Panc1 (cell line): ENCODE measurements around the gene RRP9. TPM values are rescaled to one million over a fixed set of nuclear protein-coding genes. Genes with fewer than 3 reads are reported as not detected.

ENCODE experiments used
- ATAC-seq: fragments of 200-7000 bp; cut with Tn5 transposase; 2 replicates; pipeline ENCODE4 v1.9.1; 2020; ENCODE audit warnings: mild to moderate bottlenecking, moderate library complexity
- BruUV-seq: library from RNA; stranded (reverse); fragments of 400-500 nt; replicated peaks from 2 replicates; lab custom pipeline; 2021; lab: Mats Ljungman, UMichigan
- CTCF ChIA-PET: fragments of 300-600 bp; sonication (Branson Sonifier 250); formaldehyde crosslinking; loops from one replicate; lab custom pipeline; 2022; ENCODE audit warnings: antibody characterized with exemption; lab: Charles Lee
- POLR2A ChIA-PET: fragments of 300-600 bp; sonication (Branson Sonifier 250); formaldehyde crosslinking; loops from one replicate; lab custom pipeline; 2022; ENCODE audit warnings: antibody characterized with exemption; lab: Charles Lee
- DNase-seq: peaks from one replicate; pipeline ENCODE4 v3.0.0-alpha.2; 2010; ENCODE audit warnings: low read depth, low spot score
- H3K27ac ChIP-seq: 2 replicates; pipeline ENCODE4 v1.5.1; 2011; ENCODE audit warnings: mild to moderate bottlenecking, low read length, inconsistent platforms
- H3K27me3 ChIP-seq: fragments of 200-500 bp; sonication (Bioruptor generic); 2 replicates; pipeline ENCODE4 v1.6.0; 2014; ENCODE audit warnings: low read length, inconsistent platforms; ENCODE audit not compliant: control insufficient read depth, insufficient read depth
- H3K36me3 ChIP-seq: fragments of 200-500 bp; sonication (Bioruptor generic); 2 replicates; pipeline ENCODE4 v1.5.1; 2014; ENCODE audit warnings: inconsistent platforms, mild to moderate bottlenecking, low read length, moderate library complexity; ENCODE audit not compliant: control insufficient read depth, insufficient read depth
- H3K4me1 ChIP-seq: 2 replicates; pipeline ENCODE4 v1.5.1; 2011; ENCODE audit warnings: inconsistent platforms, mild to moderate bottlenecking, low read length, moderate library complexity; ENCODE audit not compliant: control insufficient read depth, insufficient read depth
- H3K4me3 ChIP-seq, 2 experiments: 2 replicates each; pipeline ENCODE4 v1.5.1; 2011 to 2012; ENCODE audit warnings: low read depth in 2 of 2, low read length in 2 of 2, mild to moderate bottlenecking in 2 of 2, inconsistent platforms in 1 of 2, moderate library complexity in 1 of 2
- H3K9me3 ChIP-seq: fragments of 200-500 bp; sonication (Bioruptor generic); 2 replicates; pipeline ENCODE4 v1.5.1; 2014; ENCODE audit warnings: low read depth, mild to moderate bottlenecking, inconsistent platforms, low read length, moderate library complexity; ENCODE audit not compliant: control insufficient read depth, insufficient read depth
- POLR2AphosphoS5 ChIP-seq: IDR thresholded peaks from 2 replicates; pipeline ENCODE4 v1.6.1; 2012; ENCODE audit warnings: mild to moderate bottlenecking, low read depth, low read length, moderate library complexity
- SIN3A ChIP-seq: IDR thresholded peaks from 2 replicates; pipeline ENCODE4 v1.6.1; 2012; ENCODE audit warnings: low read depth, mild to moderate bottlenecking, low read length, moderate library complexity, borderline replicate concordance; ENCODE audit not compliant: insufficient read depth
- TCF7L2 ChIP-seq: IDR thresholded peaks from 2 replicates; pipeline ENCODE4 v1.6.1; 2011; ENCODE audit warnings: mild to moderate bottlenecking, low read depth, low read length, inconsistent platforms
- in situ Hi-C: cut with HindIII; loops from 2 replicates; pipeline ENCODE4 v1.10.0; 2016; ENCODE audit warnings: low sequenced_read_pairs, low pct_unique_long_range_greater_than_20kb
- intact Hi-C: fragments of 100-400 bp; cut with micrococcal nuclease; formaldehyde crosslinking; loops from one replicate; pipeline ENCODE4 v1.10.0; 2022; ENCODE audit not compliant: unreplicated experiment
- total RNA-seq: library from RNA; stranded (reverse); gene quantifications from one replicate; pipeline ENCODE4 v1.2.1, GENCODE V29; 2021; ENCODE audit not compliant: unreplicated experiment
- TF ChIP-seq, protein P1 (sequence below): fragments of 450-650 bp; IDR thresholded peaks from 2 replicates; pipeline ENCODE4 v1.5.1; 2017; ENCODE audit warnings: mild to moderate bottlenecking
- TF ChIP-seq, protein P2 (sequence below), 2 experiments: IDR thresholded peaks; 2 replicates each; pipeline ENCODE4 v1.6.1; 2011 to 2012; ENCODE audit warnings: low read depth in 2 of 2, control low read depth in 1 of 2, low read length in 1 of 2, mild to moderate bottlenecking in 1 of 2, moderate library complexity in 1 of 2; ENCODE audit not compliant: insufficient read depth in 1 of 2

Gene RRP9
- total RNA-seq, 1 experiment from 2014 or later = 54.5 TPM

DNA sequence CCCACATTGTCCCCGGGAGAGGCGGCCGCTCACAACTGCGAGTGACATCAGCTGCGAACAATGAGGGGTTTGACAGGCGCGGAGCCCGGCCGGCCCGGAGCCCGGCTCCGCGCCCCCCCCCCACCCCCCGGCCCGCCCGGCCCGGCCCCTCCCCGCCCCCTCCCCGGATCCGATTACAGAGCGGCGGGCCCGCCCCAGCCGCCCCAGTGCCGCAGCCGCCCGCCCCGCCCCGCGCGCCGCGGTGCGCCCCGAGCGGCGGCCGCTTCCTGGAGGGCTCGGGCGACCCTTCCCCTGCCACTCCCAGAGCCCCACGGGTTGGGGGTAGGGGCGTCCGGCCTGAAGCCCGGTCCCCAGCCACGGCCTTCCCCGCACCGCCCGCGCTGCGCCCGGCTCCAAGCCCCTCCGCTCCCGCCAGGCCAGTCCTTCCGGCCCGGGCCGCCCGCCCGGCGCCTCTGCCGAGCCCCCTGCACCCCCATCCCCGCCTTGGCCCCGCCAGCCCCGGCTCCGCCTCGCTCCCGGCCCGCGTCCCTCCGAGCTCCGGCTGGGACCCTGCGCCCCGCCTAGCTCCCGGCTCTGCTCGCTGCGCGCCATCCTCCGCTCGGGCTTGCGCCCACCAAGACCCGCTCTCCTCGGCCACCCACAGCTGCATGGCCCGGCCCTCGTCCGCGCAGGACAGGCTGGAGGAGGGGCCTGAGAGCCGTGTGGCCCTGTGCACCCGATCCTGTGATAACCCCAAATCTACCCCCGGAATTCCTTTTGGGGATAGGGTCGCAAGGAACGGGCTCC, 25.9 kb upstream of the RRP9 start, which contains the start of gene PCBP4:
Gene PCBP4, minus strand, starts transcription at position 71 of the 786 bp plus-strand sequence. CDS start 6,214 bp downstream, outside the sequence.
- H3K36me3 ChIP-seq = no peaks in the 10 kb centered on the region
- ChIA-PET CTCF (interaction anchor here (0.6 kb wide), 2 partner anchors 17 to 37 kb away, joined by 3 to 8 read pairs; no protein-coding TSS in a partner anchor), POLR2A (interaction anchor here (1.2 kb wide), 1 partner anchor 245 kb away, joined by 3 read pairs; no protein-coding TSS in a partner anchor)
- BruUV-seq = no TSS peak
- H3K4me3 ChIP-seq = peak within 1 kb of the TSS; percentile 58 to 71
- peaks cover 12% of the 10 kb centered on the region for H3K4me1 ChIP-seq
- ATAC-seq = peak; percentile 77
- in situ Hi-C loops (no loop called here), intact Hi-C loops (no loop called here)
- H3K27me3 ChIP-seq = no peaks in the 10 kb centered on the region
- H3K27ac ChIP-seq = peak within 1 kb of the TSS; percentile 85
- no peak for DNase-seq
- TF ChIP-seq SIN3A (0 out of 2 replicates have a peak, but pooled peaks have one; percentile 6), POLR2AphosphoS5 (peak; percentile 20; the same call in 1 of the 2 replicates)
- TF ChIP-seq, protein P1, sequence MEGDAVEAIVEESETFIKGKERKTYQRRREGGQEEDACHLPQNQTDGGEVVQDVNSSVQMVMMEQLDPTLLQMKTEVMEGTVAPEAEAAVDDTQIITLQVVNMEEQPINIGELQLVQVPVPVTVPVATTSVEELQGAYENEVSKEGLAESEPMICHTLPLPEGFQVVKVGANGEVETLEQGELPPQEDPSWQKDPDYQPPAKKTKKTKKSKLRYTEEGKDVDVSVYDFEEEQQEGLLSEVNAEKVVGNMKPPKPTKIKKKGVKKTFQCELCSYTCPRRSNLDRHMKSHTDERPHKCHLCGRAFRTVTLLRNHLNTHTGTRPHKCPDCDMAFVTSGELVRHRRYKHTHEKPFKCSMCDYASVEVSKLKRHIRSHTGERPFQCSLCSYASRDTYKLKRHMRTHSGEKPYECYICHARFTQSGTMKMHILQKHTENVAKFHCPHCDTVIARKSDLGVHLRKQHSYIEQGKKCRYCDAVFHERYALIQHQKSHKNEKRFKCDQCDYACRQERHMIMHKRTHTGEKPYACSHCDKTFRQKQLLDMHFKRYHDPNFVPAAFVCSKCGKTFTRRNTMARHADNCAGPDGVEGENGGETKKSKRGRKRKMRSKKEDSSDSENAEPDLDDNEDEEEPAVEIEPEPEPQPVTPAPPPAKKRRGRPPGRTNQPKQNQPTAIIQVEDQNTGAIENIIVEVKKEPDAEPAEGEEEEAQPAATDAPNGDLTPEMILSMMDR = no peak
- H3K9me3 ChIP-seq = no peaks in the 10 kb centered on the region

DNA sequence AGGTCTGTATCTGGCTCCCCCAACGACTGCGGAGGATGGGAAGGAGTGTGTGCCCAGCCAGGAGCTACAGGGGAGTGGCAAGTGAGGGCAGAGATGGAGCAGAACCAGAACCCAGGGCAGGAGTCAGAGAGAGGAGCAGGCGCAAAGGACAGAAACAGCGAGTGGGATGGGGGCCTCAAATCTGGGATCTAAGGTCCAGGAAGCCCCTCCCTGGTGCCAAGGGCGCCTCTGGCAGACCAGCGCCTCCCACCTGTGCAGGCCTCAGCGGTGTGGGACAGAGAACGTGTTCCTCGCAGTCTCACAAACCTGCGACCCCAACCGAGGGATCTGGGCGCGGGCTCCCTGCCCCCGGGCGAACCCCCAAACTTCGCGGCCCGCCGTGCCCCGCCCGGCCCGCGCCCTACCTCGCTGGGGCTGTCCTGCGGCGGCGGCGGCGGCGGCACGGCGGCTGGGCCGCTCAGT, 25.2 kb upstream of the RRP9 start:
- ChIA-PET CTCF (no interaction called here), POLR2A (interaction anchor here (1.2 kb wide), 1 partner anchor 245 kb away, joined by 3 read pairs; no protein-coding TSS in a partner anchor)
- Histone ChIP-seq H3K4me3 (peak overlapping the region; percentile 58 to 71), H3K4me1 (peaks cover 12% of the 10 kb centered on the region), H3K9me3 (no peaks in the 10 kb centered on the region), H3K27me3 (no peaks in the 10 kb centered on the region), H3K36me3 (no peaks in the 10 kb centered on the region), H3K27ac (peak overlapping the region; percentile 69)
- TF ChIP-seq TCF7L2 (no peak), SIN3A (no peak), POLR2AphosphoS5 (no peak)
- TF ChIP-seq, protein P1 = no peak
- TF ChIP-seq, protein P2, sequence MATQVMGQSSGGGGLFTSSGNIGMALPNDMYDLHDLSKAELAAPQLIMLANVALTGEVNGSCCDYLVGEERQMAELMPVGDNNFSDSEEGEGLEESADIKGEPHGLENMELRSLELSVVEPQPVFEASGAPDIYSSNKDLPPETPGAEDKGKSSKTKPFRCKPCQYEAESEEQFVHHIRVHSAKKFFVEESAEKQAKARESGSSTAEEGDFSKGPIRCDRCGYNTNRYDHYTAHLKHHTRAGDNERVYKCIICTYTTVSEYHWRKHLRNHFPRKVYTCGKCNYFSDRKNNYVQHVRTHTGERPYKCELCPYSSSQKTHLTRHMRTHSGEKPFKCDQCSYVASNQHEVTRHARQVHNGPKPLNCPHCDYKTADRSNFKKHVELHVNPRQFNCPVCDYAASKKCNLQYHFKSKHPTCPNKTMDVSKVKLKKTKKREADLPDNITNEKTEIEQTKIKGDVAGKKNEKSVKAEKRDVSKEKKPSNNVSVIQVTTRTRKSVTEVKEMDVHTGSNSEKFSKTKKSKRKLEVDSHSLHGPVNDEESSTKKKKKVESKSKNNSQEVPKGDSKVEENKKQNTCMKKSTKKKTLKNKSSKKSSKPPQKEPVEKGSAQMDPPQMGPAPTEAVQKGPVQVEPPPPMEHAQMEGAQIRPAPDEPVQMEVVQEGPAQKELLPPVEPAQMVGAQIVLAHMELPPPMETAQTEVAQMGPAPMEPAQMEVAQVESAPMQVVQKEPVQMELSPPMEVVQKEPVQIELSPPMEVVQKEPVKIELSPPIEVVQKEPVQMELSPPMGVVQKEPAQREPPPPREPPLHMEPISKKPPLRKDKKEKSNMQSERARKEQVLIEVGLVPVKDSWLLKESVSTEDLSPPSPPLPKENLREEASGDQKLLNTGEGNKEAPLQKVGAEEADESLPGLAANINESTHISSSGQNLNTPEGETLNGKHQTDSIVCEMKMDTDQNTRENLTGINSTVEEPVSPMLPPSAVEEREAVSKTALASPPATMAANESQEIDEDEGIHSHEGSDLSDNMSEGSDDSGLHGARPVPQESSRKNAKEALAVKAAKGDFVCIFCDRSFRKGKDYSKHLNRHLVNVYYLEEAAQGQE (IDR thresholded peaks at IDR 0.05; ENCODE audit: insufficient read depth in 1 of 2, low read depth in 2 of 2, low read length in 1 of 2) = no peak
- DNase-seq (no peak), ATAC-seq (peak; percentile 32)
- in situ Hi-C loops = no loop called here
- intact Hi-C loops = no loop called here
- no TSS peak for BruUV-seq
